Endodermal cell (in vitro differentiated cells): ENCODE data around the gene TMEM150C. TPM values are rescaled to one million over a fixed set of nuclear protein-coding genes. Genes with fewer than 3 reads are reported as not detected.
A peak's percentile ranks its signal among the peaks of the same experiment; 100 is the strongest.

Experiments
- DNase-seq: peaks from one replicate; pipeline ENCODE4 v3.0.0-alpha.2; 2017
- H3K27ac ChIP-seq: 2 replicates; pipeline ENCODE4 v1.5.1; 2013; ENCODE audit warnings: mild to moderate bottlenecking, low read depth, low read length, moderate library complexity
- H3K27me3 ChIP-seq: 2 replicates; pipeline ENCODE4 v1.6.1; 2013; ENCODE audit warnings: mild to moderate bottlenecking, low read length, moderate library complexity; ENCODE audit not compliant: insufficient read depth, control insufficient read depth, poor library complexity, severe bottlenecking
- H3K36me3 ChIP-seq: 2 replicates; pipeline ENCODE4 v1.7.0; 2013; ENCODE audit warnings: mild to moderate bottlenecking, low read length, moderate library complexity; ENCODE audit not compliant: control insufficient read depth, insufficient read depth
- H3K4me1 ChIP-seq: one replicate; pipeline ENCODE4 v1.7.0; 2013; ENCODE audit warnings: low read length; ENCODE audit not compliant: control insufficient read depth, insufficient read depth
- H3K4me3 ChIP-seq: 2 replicates; pipeline ENCODE4 v1.5.1; 2013; ENCODE audit warnings: mild to moderate bottlenecking, low read length, moderate library complexity
- H3K9ac ChIP-seq: 2 replicates; pipeline ENCODE4 v1.6.1; 2013; ENCODE audit warnings: mild to moderate bottlenecking, low read length, moderate library complexity; ENCODE audit not compliant: poor library complexity, severe bottlenecking; ENCODE audit errors: extremely low read depth
- H3K9me3 ChIP-seq: 2 replicates; pipeline ENCODE4 v1.6.1; 2013; ENCODE audit warnings: mild to moderate bottlenecking, low read length, moderate library complexity; ENCODE audit not compliant: control insufficient read depth
- H3K27ac Mint-ChIP-seq: 2 replicates; pipeline ENCODE4 v1.8.0; 2020; ENCODE audit warnings: mixed read lengths
- H3K27me3 Mint-ChIP-seq: 2 replicates; pipeline ENCODE4 v1.8.0; 2021; ENCODE audit warnings: mild to moderate bottlenecking, mixed read lengths; ENCODE audit not compliant: insufficient read depth
- H3K36me3 Mint-ChIP-seq: 2 replicates; pipeline ENCODE4 v1.8.0; 2020; ENCODE audit warnings: low read depth, mixed read lengths
- H3K4me1 Mint-ChIP-seq: 2 replicates; pipeline ENCODE4 v1.8.0; 2020; ENCODE audit warnings: mixed read lengths
- H3K4me3 Mint-ChIP-seq: 2 replicates; pipeline ENCODE4 v1.8.0; 2020; ENCODE audit warnings: mild to moderate bottlenecking, moderate library complexity, mixed read lengths
- H3K9me3 Mint-ChIP-seq: 2 replicates; pipeline ENCODE4 v1.8.0; 2020; ENCODE audit warnings: mild to moderate bottlenecking, mixed read lengths
- WGBS, 2 experiments: methylation state at CpG; one replicate each; pipeline versions ENCODE4 v1.1.5 to v1.1.7; 2013; ENCODE audit warnings: missing lambda C conversion rate in 2 of 2, mixed read lengths in 1 of 2; ENCODE audit not compliant: insufficient coverage in 1 of 2, insufficient read length in 1 of 2; 5-methylcytosine and 5-hydroxymethylcytosine counted together
- total RNA-seq, 2 donors: library from RNA; stranded (reverse); fragmentation: NEBNext Ultra II Directional in 1 of 2; extraction: Animal tissue kit (Norgen Biotek cat#: 25700) in 1 of 2; gene quantifications; 2 replicates in 1 of 2; 3 replicates in 1 of 2; pipeline ENCODE4 v1.2.1, GENCODE V29; 2021
- TF ChIP-seq, protein P1 (sequence below): fragments of 200-600 bp; sonication (generic); conservative IDR thresholded peaks from 2 replicates; pipeline ENCODE4 v1.5.0; 2021; ENCODE audit warnings: antibody characterized with exemption, mild to moderate bottlenecking

TMEM150C gene
- total RNA-seq, 2 donors from 2014 or later = 29.3 to 32.8 TPM

GRCh38 chr4:82439088-82439487 lies 122.7 kb downstream of the TMEM150C start:
- Histone ChIP-seq H3K4me3 (no peak overlapping the region), H3K9ac (no peak overlapping the region), H3K27me3 (no peaks in the 10 kb centered on the region), H3K4me1 (peaks cover 4% of the 10 kb centered on the region), H3K9me3 (no peaks in the 10 kb centered on the region), H3K36me3 (peaks cover 47% of the 10 kb centered on the region), H3K27ac (no peak overlapping the region)
- H3K27me3 Mint-ChIP-seq = no peaks in the 10 kb centered on the region
- TF ChIP-seq, protein P1, sequence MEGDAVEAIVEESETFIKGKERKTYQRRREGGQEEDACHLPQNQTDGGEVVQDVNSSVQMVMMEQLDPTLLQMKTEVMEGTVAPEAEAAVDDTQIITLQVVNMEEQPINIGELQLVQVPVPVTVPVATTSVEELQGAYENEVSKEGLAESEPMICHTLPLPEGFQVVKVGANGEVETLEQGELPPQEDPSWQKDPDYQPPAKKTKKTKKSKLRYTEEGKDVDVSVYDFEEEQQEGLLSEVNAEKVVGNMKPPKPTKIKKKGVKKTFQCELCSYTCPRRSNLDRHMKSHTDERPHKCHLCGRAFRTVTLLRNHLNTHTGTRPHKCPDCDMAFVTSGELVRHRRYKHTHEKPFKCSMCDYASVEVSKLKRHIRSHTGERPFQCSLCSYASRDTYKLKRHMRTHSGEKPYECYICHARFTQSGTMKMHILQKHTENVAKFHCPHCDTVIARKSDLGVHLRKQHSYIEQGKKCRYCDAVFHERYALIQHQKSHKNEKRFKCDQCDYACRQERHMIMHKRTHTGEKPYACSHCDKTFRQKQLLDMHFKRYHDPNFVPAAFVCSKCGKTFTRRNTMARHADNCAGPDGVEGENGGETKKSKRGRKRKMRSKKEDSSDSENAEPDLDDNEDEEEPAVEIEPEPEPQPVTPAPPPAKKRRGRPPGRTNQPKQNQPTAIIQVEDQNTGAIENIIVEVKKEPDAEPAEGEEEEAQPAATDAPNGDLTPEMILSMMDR = no peak
- WGBS, 2 experiments = 94 to 100% methylated on average over 2 of the region's 2 CpGs
- H3K4me1 Mint-ChIP-seq = peaks cover 22% of the 10 kb centered on the region
- H3K9me3 Mint-ChIP-seq = no peaks in the 10 kb centered on the region
- H3K36me3 Mint-ChIP-seq = peaks cover 41% of the 10 kb centered on the region
- no peak for DNase-seq
- no peak overlapping the region for H3K4me3 Mint-ChIP-seq
- H3K27ac Mint-ChIP-seq = no peak overlapping the region

DNA sequence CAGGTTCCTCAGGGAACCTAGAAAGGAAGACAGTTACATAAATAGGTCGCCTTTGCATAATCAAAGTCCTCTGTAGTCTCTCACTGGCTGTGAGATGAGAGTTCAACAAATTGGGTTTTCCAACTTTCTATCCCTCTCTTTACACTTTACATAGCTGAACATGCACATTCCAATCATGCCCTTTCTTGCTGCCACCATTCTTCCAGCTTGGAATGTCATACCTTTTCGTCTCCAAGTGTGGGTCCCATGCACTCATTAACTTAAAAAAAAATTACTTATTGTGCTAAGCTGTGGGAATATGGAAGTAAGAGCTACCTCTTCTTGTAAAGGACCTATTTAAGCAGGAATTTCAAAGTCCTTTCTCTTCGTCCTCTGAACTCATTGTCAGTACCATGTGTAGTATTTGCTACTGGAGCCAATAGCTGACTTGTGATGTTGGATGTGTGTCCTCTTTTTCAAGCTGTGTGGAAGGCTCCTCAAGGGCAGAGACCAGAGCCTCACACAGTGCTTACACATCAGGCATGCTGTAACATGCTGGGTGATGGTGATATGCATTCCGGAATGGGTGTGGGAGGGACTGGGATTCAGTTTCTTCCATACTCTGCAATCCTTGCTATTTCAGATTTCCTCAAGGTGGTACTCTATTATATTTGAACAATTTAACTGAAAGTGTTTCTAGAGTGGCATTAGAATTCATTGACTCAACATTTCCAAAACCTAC lies 124.3 kb downstream of the TMEM150C start:
- Histone ChIP-seq H3K4me3 (no peak overlapping the region), H3K27me3 (no peaks in the 10 kb centered on the region), H3K4me1 (peaks cover 4% of the 10 kb centered on the region), H3K9ac (no peak overlapping the region), H3K9me3 (no peaks in the 10 kb centered on the region), H3K36me3 (peaks cover 42% of the 10 kb centered on the region), H3K27ac (no peak overlapping the region)
- H3K27me3 Mint-ChIP-seq = no peaks in the 10 kb centered on the region
- no peak overlapping the region for H3K4me3 Mint-ChIP-seq
- no peak for DNase-seq
- TF ChIP-seq, protein P1 = no peak
- peaks cover 33% of the 10 kb centered on the region for H3K4me1 Mint-ChIP-seq
- WGBS, 2 experiments = 83 to 90% methylated on average over 2 to 4 of the region's 4 CpGs
- H3K36me3 Mint-ChIP-seq = peaks cover 49% of the 10 kb centered on the region
- H3K27ac Mint-ChIP-seq = no peak overlapping the region
- no peaks in the 10 kb centered on the region for H3K9me3 Mint-ChIP-seq

- H3K4me3 ChIP-seq = no peak overlapping the region
- no peak for DNase-seq
- peaks cover 4% of the 10 kb centered on the region for H3K4me1 ChIP-seq
- H3K9me3 ChIP-seq = no peaks in the 10 kb centered on the region
- Mint-ChIP-seq H3K36me3 (peaks cover 45% of the 10 kb centered on the region), H3K4me3 (no peak overlapping the region), H3K9me3 (no peaks in the 10 kb centered on the region), H3K4me1 (peaks cover 37% of the 10 kb centered on the region), H3K27ac (peak overlapping the region; percentile 12), H3K27me3 (no peaks in the 10 kb centered on the region)
- no peaks in the 10 kb centered on the region for H3K27me3 ChIP-seq
- peaks cover 36% of the 10 kb centered on the region for H3K36me3 ChIP-seq
- WGBS, 2 experiments = 98 to 100% methylated on average over 4 of the region's 4 CpGs
- no peak overlapping the region for H3K9ac ChIP-seq
- TF ChIP-seq, protein P1 = no peak
- no peak overlapping the region for H3K27ac ChIP-seq
Observed at GRCh38 chr4:82436780-82437179, 125.0 kb downstream of the TMEM150C start.
